GM19043 (cell line): ENCODE measurements around the gene USP3.
"Not testable (repeated sequence)": the region's sequence is repeated elsewhere in the genome, so short reads cannot be mapped to it uniquely, and the experiment has no call there.

Source experiments
- ATAC-seq: cut with Tn5 transposase; IDR thresholded peaks from one replicate; pipeline ENCODE4 v1.9.1; 2021; ENCODE audit warnings: low read depth; ENCODE audit not compliant: unreplicated experiment

USP3 gene

GRCh38 chr15:63602595-63602994 is 98.2 kb downstream of the USP3 start:
- no peak for ATAC-seq

- no peak for ATAC-seq
These were observed 99.1 kb downstream of the USP3 start for GRCh38 chr15:63603516-63603915.

DNA sequence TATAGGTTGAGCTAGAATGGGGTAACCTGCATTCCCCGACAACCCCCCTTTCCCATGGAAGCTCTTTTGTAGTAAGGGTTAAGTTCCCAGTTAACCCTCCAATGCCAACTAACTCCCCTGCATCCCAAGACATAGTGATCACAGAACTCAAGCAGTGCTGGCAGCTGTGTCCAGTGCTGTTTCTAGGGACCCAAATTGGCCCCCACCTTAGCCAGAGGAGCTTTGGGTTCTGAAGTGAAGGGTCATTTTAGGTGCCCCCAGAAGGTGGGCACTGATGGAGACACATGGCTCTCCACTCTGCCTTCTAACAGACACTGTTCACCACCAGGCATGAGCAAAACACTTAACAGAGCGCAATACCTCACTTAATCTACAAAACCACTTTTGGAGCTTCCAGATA is 99.9 kb downstream of the USP3 start:
- no peak for ATAC-seq

DNA sequence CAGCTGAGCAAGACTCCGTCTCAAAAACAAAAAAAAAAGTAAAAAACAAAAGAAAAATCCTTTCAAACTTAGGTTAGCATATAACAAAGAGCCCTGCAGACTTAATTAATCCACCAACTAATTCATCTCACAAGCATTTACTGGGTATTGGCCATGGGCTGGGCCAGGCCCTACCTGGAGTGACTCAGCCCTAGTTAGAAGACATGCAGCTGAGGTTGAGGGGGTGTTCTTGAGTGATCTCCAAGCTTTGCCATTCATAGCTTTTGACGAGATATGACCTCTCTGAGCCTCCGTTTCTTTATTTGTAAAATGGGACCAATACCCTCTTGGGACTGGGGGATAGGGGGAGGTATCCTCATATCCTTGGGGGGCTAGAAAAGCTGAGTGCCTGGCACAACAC is 100.6 kb downstream of the USP3 start:
- ATAC-seq = no peak

- ATAC-seq = no peak
These were observed 101.4 kb downstream of the USP3 start for GRCh38 chr15:63605816-63606215.

DNA sequence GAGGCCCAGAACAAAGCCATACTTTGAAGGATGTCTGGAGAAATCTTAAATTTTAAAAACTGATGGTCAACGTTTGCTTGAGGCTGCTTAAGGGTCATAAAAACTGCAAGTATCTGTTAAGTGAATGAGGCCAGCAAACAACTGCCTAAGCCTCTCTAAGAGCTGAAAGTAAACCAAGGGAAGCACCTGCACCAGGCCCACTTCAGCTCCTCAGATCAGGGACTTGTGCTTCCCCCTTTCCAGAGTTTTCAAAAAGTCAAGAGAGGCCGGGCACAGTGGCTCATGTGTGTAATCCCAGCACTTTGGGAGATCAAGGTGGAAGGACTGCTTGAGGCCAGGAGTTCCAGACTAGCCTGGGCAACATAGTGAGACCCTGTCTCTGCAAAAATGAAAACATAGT is 101.9 kb downstream of the USP3 start:
- no peak for ATAC-seq

DNA sequence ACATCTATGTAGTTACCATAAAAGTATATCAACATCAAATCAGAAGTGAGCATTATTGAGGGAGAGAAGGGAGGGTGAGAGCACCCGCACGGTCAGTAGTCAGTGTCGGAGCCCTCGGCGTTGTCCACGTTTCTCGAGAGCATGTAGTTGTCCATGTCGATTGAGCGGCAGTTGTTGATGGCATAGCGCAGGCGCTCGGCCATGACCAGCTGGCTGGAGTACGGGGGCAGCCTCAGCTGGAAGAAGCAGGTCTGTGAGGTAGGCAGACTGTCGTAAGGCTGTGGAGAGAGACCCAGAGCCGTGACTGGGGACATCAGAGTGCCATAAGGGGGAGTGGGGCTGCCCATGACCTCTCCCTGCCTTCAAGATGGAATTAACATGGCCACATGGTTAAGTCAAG is 104.6 kb downstream of the USP3 start:
- ATAC-seq = no peak

DNA sequence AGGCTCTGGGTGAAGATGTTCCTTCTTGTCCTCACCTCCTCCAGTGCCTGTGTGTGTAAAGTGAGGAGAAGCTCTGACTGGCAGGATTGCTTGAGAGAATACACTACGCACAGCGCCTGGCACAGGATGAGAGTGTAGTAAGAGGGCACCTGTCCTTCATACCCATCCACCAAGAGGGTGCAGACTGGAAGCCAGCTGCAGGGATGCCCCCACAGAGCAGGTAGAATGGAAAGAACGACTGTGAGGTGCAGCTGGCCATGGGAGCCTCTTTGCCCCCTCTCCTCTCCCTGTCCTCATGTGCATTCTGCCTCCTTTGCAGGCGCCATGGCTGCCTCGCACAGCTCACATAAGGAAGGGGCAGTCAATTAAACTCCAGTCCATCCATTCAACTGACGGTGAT is 105.1 kb downstream of the USP3 start:
- no peak for ATAC-seq

- ATAC-seq = peak; percentile 47
These were observed 105.9 kb downstream of the USP3 start for GRCh38 chr15:63610209-63610841.

GRCh38 chr15:63611177-63611576 is 106.8 kb downstream of the USP3 start:
- no peak for ATAC-seq

DNA sequence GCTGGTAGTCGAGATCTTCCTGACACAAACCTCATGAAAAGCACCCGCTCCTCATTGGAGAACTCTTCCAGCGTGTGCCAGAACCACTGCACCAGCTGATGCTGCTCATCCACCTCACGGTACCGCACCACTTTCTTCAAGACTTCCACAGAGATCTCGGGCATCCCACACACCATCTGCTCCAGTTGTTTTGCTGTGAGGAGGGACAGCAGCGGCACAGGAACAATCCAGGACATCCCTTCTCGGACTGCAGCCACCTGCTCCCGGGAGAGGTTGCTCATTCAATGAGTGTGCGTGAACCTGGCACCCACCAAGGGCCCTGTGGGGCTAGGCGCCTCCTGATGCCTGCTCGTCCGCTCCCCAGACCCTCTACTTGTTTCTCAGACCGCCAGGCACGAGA is 107.9 kb downstream of the USP3 start:
- ATAC-seq = no peak

- ATAC-seq = no peak
These were observed 111.5 kb downstream of the USP3 start for GRCh38 chr15:63615935-63616334.

- ATAC-seq = not testable (repeated sequence)
These were observed 112.8 kb downstream of the USP3 start for GRCh38 chr15:63617147-63617546.

GRCh38 chr15:63617627-63618026 is 113.2 kb downstream of the USP3 start:
- ATAC-seq = not testable (repeated sequence)

DNA sequence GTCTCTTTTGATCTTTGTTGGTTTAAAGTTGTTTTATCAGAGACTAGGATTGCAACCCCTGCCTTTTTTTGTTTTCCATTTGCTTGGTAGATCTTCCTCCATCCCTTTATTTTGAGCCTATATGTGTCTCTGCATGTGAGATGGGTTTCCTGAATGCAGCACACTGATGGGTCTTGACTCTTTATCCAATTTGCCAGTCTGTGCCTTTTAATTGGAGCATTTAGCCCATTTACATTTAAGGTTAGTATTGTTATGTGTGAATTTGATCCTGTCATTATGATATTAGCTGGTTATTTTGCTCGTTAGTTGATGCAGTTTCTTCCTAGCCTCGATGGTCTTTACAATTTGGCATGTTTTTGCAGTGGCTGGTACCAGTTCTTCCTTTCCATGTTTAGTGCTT is 116.4 kb downstream of the USP3 start:
- not testable (repeated sequence) for ATAC-seq

GRCh38 chr15:63623232-63623969 is 119.0 kb downstream of the USP3 start:
- ATAC-seq = no peak

DNA sequence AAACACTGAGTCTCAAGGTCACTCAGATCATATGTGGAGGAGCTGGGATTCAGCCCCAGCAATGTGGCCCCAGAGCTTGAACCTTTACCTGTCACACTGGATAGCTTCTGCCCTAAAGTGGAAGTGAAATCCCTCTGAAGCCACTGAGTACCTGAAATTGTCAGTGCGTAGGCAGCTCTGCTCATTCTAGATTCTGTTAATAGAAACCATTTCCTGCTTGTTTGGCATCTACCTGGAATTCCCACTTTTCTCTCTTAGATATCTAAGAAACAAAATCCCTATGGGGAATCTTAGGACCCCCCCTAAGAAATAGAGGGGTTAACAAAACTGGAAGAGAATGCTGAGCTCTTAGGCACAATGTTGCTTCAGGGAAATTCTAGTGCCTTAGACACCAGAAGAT is 122.6 kb downstream of the USP3 start:
- no peak for ATAC-seq

- ATAC-seq = no peak
These were observed 123.9 kb downstream of the USP3 start for GRCh38 chr15:63628123-63628822.

DNA sequence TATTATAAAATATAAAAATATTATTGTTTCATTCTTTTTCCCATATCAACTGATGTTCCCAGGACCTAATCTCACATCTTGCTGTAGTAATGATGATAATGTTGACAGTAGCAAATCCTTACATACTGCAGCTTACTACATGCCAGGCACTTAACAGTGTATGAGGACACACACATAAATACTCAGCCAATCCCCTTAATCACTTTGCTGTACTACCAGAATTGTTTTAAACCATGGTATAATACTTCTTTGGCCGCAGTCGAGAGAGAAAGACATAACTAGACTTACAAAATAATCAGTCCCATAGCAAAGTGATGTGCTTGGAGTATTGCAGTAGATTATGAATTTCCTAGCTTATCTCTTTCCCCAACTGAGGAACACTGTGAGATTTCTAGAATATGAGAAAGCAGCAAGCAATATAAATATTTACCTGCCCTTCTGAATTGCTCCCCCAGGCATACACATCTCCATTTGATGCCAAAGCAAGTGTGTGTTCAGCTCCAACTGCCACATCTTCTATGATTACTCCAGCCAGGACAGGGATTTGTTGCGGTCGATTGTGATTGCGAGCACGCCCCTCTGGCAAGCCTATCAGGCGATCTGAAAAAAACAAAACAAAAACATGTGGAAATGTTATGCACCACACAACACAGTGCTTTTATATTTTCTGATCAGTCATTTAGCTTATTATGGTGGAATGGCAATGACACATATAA is 125.8 kb downstream of the USP3 start:
- no peak for ATAC-seq

GRCh38 chr15:63633312-63633711 is 128.9 kb downstream of the USP3 start:
- ATAC-seq = no peak

DNA sequence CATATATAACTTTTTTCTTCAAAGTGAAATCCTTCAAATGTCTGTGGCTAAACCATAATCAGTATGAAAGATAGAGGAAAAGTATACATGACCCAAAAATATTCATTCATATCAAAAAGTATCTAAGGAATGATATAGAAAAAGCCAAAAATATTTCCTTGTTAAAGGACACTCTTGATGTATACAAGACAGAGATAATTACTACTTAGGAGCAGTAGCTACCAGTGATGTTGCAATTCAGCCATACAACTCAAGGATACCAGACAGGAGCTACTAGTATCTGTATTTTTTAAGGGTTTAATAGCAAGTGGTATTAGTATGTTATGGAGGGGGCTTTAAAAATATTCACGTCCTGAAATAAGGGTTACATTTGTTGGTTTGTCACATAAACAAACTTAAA is 129.8 kb downstream of the USP3 start:
- no peak for ATAC-seq
